WTC11 (cell line): ENCODE results near the gene TMEM144. TPM values are rescaled to one million over a fixed set of nuclear protein-coding genes. Genes with fewer than 3 reads are reported as not detected.

Source experiments
- CREB1 ChIP-seq: sonication (generic); formaldehyde crosslinking; IDR thresholded peaks from 2 replicates; pipeline ENCODE4 v1.8.0; 2023; ENCODE audit warnings: mild to moderate bottlenecking, missing genetic modification reagents
- ESRRA ChIP-seq: sonication (generic); formaldehyde crosslinking; IDR thresholded peaks from 2 replicates; pipeline ENCODE4 v1.8.1; 2022; ENCODE audit warnings: mild to moderate bottlenecking, missing genetic modification reagents, borderline replicate concordance
- JUN ChIP-seq: sonication (generic); formaldehyde crosslinking; IDR thresholded peaks from 2 replicates; pipeline ENCODE4 v1.8.0; 2023; ENCODE audit warnings: mild to moderate bottlenecking, missing genetic modification reagents
- NFE2L1 ChIP-seq: sonication (generic); formaldehyde crosslinking; IDR thresholded peaks from 2 replicates; pipeline ENCODE4 v1.8.1; 2023; ENCODE audit warnings: missing genetic modification reagents
- NR3C1 ChIP-seq: sonication (generic); formaldehyde crosslinking; conservative IDR thresholded peaks from 2 replicates; pipeline ENCODE4 v1.8.1; 2023; ENCODE audit warnings: low read depth, mild to moderate bottlenecking, missing genetic modification reagents
- TP53 ChIP-seq: sonication (generic); formaldehyde crosslinking; IDR thresholded peaks from 2 replicates; pipeline ENCODE4 v1.8.1; 2023; ENCODE audit warnings: mild to moderate bottlenecking, missing genetic modification reagents
- ZNF232 ChIP-seq: sonication (generic); formaldehyde crosslinking; IDR thresholded peaks from 2 replicates; pipeline ENCODE4 v1.8.0; 2022; ENCODE audit warnings: mild to moderate bottlenecking, missing genetic modification reagents
- total RNA-seq: library from RNA; stranded (reverse); gene quantifications from 3 replicates; pipeline ENCODE4 v1.2.3, GENCODE V29; 2021
- TF ChIP-seq, protein P1 (sequence below): sonication (generic); formaldehyde crosslinking; IDR thresholded peaks from 2 replicates; pipeline ENCODE4 v1.8.1; 2022; ENCODE audit warnings: low read depth, missing genetic modification reagents, borderline replicate concordance
- TF ChIP-seq, protein P2 (sequence below): sonication (generic); formaldehyde crosslinking; IDR thresholded peaks from 2 replicates; pipeline ENCODE4 v1.8.1; 2023; ENCODE audit warnings: mild to moderate bottlenecking, missing genetic modification reagents, borderline replicate concordance
- TF ChIP-seq, protein P3 (sequence below): sonication (generic); formaldehyde crosslinking; IDR thresholded peaks from 2 replicates; pipeline ENCODE4 v1.8.1; 2023; ENCODE audit warnings: mild to moderate bottlenecking, missing genetic modification reagents, moderate library complexity
- TF ChIP-seq, protein P4 (sequence below): fragments of 250-450 bp; sonication (Bioruptor Pico); IDR thresholded peaks from 2 replicates; pipeline ENCODE4 v1.9.0; 2021; ENCODE audit warnings: mild to moderate bottlenecking, borderline replicate concordance

The TMEM144 gene
- total RNA-seq, 1 experiment from 2014 or later, result 3.8 TPM

DNA sequence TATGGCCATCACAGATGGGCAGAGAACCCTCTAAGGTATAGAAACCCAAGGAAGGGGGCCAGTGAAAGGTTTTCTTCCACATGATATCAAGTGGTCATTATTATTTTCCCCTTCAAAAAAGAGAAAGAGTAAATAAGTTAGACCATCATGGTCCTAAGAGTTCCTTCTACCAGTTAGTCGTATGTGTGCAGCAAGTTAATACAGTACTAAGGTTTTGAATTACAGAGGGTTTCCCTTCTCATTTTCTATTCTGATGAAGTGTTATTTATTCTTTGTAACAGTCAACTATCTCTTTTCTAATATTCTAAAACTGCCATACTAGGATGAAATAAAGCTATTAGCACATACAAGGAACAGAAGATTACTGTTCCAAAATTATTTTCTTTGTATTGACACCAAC lies 94.4 kb downstream of the TMEM144 start (continued):
- TF ChIP-seq TP53 (CRISPR knock-in tag) (no peak), NFE2L1 (CRISPR knock-in tag) (no peak), ZNF232 (CRISPR knock-in tag) (no peak), CREB1 (CRISPR knock-in tag) (no peak), JUN (no peak), ESRRA (CRISPR knock-in tag) (no peak), NR3C1 (CRISPR knock-in tag) (no peak)
- TF ChIP-seq, protein P1, sequence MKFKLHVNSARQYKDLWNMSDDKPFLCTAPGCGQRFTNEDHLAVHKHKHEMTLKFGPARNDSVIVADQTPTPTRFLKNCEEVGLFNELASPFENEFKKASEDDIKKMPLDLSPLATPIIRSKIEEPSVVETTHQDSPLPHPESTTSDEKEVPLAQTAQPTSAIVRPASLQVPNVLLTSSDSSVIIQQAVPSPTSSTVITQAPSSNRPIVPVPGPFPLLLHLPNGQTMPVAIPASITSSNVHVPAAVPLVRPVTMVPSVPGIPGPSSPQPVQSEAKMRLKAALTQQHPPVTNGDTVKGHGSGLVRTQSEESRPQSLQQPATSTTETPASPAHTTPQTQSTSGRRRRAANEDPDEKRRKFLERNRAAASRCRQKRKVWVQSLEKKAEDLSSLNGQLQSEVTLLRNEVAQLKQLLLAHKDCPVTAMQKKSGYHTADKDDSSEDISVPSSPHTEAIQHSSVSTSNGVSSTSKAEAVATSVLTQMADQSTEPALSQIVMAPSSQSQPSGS (CRISPR knock-in tag), result no peak
- TF ChIP-seq, protein P2, sequence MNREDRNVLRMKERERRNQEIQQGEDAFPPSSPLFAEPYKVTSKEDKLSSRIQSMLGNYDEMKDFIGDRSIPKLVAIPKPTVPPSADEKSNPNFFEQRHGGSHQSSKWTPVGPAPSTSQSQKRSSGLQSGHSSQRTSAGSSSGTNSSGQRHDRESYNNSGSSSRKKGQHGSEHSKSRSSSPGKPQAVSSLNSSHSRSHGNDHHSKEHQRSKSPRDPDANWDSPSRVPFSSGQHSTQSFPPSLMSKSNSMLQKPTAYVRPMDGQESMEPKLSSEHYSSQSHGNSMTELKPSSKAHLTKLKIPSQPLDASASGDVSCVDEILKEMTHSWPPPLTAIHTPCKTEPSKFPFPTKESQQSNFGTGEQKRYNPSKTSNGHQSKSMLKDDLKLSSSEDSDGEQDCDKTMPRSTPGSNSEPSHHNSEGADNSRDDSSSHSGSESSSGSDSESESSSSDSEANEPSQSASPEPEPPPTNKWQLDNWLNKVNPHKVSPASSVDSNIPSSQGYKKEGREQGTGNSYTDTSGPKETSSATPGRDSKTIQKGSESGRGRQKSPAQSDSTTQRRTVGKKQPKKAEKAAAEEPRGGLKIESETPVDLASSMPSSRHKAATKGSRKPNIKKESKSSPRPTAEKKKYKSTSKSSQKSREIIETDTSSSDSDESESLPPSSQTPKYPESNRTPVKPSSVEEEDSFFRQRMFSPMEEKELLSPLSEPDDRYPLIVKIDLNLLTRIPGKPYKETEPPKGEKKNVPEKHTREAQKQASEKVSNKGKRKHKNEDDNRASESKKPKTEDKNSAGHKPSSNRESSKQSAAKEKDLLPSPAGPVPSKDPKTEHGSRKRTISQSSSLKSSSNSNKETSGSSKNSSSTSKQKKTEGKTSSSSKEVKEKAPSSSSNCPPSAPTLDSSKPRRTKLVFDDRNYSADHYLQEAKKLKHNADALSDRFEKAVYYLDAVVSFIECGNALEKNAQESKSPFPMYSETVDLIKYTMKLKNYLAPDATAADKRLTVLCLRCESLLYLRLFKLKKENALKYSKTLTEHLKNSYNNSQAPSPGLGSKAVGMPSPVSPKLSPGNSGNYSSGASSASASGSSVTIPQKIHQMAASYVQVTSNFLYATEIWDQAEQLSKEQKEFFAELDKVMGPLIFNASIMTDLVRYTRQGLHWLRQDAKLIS (CRISPR knock-in tag), result no peak
- TF ChIP-seq, protein P3, sequence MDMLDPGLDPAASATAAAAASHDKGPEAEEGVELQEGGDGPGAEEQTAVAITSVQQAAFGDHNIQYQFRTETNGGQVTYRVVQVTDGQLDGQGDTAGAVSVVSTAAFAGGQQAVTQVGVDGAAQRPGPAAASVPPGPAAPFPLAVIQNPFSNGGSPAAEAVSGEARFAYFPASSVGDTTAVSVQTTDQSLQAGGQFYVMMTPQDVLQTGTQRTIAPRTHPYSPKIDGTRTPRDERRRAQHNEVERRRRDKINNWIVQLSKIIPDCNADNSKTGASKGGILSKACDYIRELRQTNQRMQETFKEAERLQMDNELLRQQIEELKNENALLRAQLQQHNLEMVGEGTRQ (CRISPR knock-in tag), result no peak
- TF ChIP-seq, protein P4, sequence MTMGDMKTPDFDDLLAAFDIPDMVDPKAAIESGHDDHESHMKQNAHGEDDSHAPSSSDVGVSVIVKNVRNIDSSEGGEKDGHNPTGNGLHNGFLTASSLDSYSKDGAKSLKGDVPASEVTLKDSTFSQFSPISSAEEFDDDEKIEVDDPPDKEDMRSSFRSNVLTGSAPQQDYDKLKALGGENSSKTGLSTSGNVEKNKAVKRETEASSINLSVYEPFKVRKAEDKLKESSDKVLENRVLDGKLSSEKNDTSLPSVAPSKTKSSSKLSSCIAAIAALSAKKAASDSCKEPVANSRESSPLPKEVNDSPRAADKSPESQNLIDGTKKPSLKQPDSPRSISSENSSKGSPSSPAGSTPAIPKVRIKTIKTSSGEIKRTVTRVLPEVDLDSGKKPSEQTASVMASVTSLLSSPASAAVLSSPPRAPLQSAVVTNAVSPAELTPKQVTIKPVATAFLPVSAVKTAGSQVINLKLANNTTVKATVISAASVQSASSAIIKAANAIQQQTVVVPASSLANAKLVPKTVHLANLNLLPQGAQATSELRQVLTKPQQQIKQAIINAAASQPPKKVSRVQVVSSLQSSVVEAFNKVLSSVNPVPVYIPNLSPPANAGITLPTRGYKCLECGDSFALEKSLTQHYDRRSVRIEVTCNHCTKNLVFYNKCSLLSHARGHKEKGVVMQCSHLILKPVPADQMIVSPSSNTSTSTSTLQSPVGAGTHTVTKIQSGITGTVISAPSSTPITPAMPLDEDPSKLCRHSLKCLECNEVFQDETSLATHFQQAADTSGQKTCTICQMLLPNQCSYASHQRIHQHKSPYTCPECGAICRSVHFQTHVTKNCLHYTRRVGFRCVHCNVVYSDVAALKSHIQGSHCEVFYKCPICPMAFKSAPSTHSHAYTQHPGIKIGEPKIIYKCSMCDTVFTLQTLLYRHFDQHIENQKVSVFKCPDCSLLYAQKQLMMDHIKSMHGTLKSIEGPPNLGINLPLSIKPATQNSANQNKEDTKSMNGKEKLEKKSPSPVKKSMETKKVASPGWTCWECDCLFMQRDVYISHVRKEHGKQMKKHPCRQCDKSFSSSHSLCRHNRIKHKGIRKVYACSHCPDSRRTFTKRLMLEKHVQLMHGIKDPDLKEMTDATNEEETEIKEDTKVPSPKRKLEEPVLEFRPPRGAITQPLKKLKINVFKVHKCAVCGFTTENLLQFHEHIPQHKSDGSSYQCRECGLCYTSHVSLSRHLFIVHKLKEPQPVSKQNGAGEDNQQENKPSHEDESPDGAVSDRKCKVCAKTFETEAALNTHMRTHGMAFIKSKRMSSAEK (CRISPR knock-in tag), result no peak

Other genes starting within 250 kb of the TMEM144 start
- 0.23 to 0.32 TPM (median 0.24 TPM) in 3 replicates for gene GASK1B, start 37.5 kb upstream of the TMEM144 start, total RNA-seq